SK-N-SH (cell line): ENCODE data around the gene GCN1. TPM values are rescaled to one million over a fixed set of nuclear protein-coding genes. Genes with fewer than 3 reads are reported as not detected.
A peak's percentile ranks its signal among the peaks of the same experiment; 100 is the strongest.

Experiments used
- CTCF ChIA-PET: fragments of 300-600, 350-600 bp; formaldehyde crosslinking; extraction: SDS; loops from one replicate; lab custom pipeline; 2021; lab: Yijun Ruan, JAX
- POLR2A ChIA-PET: fragments of 350-600 bp; sonication (Branson Sonifier 250); formaldehyde crosslinking; extraction: SDS; loops from one replicate; lab custom pipeline; 2020; ENCODE audit warnings: antibody characterized with exemption, inconsistent platforms; lab: Yijun Ruan, JAX
- DNase-seq: peaks from one replicate; pipeline ENCODE4 v3.0.0; 2012
- H2AFZ ChIP-seq: fragments of 200-600 bp; sonication (generic); 2 replicates; pipeline ENCODE4 v1.8.1; 2016; ENCODE audit warnings: antibody characterized with exemption, mild to moderate bottlenecking, low read depth
- H3F3A ChIP-seq: fragments of 200-600 bp; sonication (generic); replicated peaks from 2 replicates; pipeline ENCODE3; 2016; ENCODE audit warnings: antibody characterized with exemption, mild to moderate bottlenecking; ENCODE audit not compliant: insufficient read depth
- H3K27ac ChIP-seq, 2 experiments: fragments of 200-500 bp in 1 of 2; fragments of 200-600 bp in 1 of 2; sonication (Bioruptor generic) in 1 of 2; sonication (generic), shearing (Covaris generic) in 1 of 2; 2 replicates each; pipeline versions ENCODE4 v1.5.1 to v1.6.1; 2014 to 2016; ENCODE audit warnings: low read depth in 2 of 2, inconsistent platforms in 1 of 2, low read length in 1 of 2, mild to moderate bottlenecking in 1 of 2, mixed read lengths in 1 of 2
- H3K27me3 ChIP-seq: fragments of 200-600 bp; sonication (generic), shearing (Covaris generic); 2 replicates; pipeline ENCODE4 v1.6.1; 2016; ENCODE audit warnings: mixed run types; ENCODE audit not compliant: insufficient read depth
- H3K36me3 ChIP-seq, 2 experiments: fragments of 200-500 bp in 1 of 2; fragments of 200-600 bp in 1 of 2; sonication (Bioruptor generic) in 1 of 2; sonication (generic) in 1 of 2; replicated peaks in 1 of 2; 2 replicates each; pipeline versions ENCODE3 to v1.5.1; 2014 to 2016; ENCODE audit warnings: low read length in 1 of 2, mild to moderate bottlenecking in 1 of 2; ENCODE audit not compliant: insufficient read depth in 2 of 2, control insufficient read depth in 1 of 2
- H3K4me1 ChIP-seq, 2 experiments: fragments of 200-500 bp in 1 of 2; fragments of 200-600 bp in 1 of 2; sonication (Bioruptor generic) in 1 of 2; sonication (generic), shearing (Covaris generic) in 1 of 2; 2 replicates each; pipeline versions ENCODE4 v1.5.1 to v1.6.1; 2014 to 2016; ENCODE audit warnings: low read depth in 1 of 2, low read length in 1 of 2, mixed run types in 1 of 2; ENCODE audit not compliant: insufficient read depth in 2 of 2, control insufficient read depth in 1 of 2
- H3K4me2 ChIP-seq: fragments of 200-600 bp; sonication (generic), shearing (Covaris generic); 2 replicates; pipeline ENCODE4 v1.6.1; 2017; ENCODE audit warnings: mixed run types
- H3K4me3 ChIP-seq, 2 experiments: fragments of 200-500 bp in 1 of 2; fragments of 200-600 bp in 1 of 2; sonication (Bioruptor generic) in 1 of 2; sonication (generic), shearing (Covaris generic) in 1 of 2; 2 replicates each; pipeline versions ENCODE4 v1.5.1 to v1.8.1; 2014 to 2016; ENCODE audit warnings: low read depth in 2 of 2, inconsistent platforms in 1 of 2, low read length in 1 of 2, mild to moderate bottlenecking in 1 of 2, mixed read lengths in 1 of 2, moderate library complexity in 1 of 2
- H3K79me2 ChIP-seq: fragments of 200-600 bp; sonication (generic); 2 replicates; pipeline ENCODE4 v1.8.1; 2017; ENCODE audit warnings: mild to moderate bottlenecking; ENCODE audit not compliant: insufficient read depth
- H3K9ac ChIP-seq: fragments of 200-600 bp; sonication (generic); 2 replicates; pipeline ENCODE4 v1.6.1; 2017; ENCODE audit warnings: mixed run types
- H3K9me2 ChIP-seq: fragments of 200-600 bp; sonication (generic); 2 replicates; pipeline ENCODE4 v1.6.1; 2017; ENCODE audit warnings: mixed run types
- H3K9me3 ChIP-seq: fragments of 200-600 bp; sonication (generic); 2 replicates; pipeline ENCODE4 v1.6.1; 2017; ENCODE audit warnings: mixed run types, mild to moderate bottlenecking, moderate library complexity
- H4K20me1 ChIP-seq: fragments of 200-600 bp; sonication (generic); 2 replicates; pipeline ENCODE4 v1.6.1; 2017; ENCODE audit warnings: mild to moderate bottlenecking, mixed run types; ENCODE audit not compliant: insufficient read depth
- ELF1 ChIP-seq: IDR thresholded peaks from 2 replicates; pipeline ENCODE4 v1.4.0; 2012
- GABPA ChIP-seq: IDR thresholded peaks from 2 replicates; pipeline ENCODE4 v1.4.0; 2012; ENCODE audit warnings: low read depth, mild to moderate bottlenecking
- NFIC ChIP-seq: IDR thresholded peaks from 2 replicates; pipeline ENCODE4 v1.4.0; 2012; ENCODE audit warnings: borderline replicate concordance
- PBX3 ChIP-seq: IDR thresholded peaks from 2 replicates; pipeline ENCODE4; 2012
- YY1 ChIP-seq: IDR thresholded peaks from 2 replicates; pipeline ENCODE4 v1.4.0; 2012; ENCODE audit warnings: low read depth, mild to moderate bottlenecking
- WGBS: methylation state at CpG from one replicate; pipeline ENCODE4 v1.1.6; 2017; ENCODE audit warnings: low lambda C conversion rate; 5-methylcytosine and 5-hydroxymethylcytosine counted together
- polyA plus RNA-seq, 3 experiments: library from polyadenylated mRNA; depleted of rRNA; stranded (reverse); fragments of >200 nt; gene quantifications; 2 replicates each; pipeline ENCODE4 v1.2.3, GENCODE V29; 2012

Gene GCN1
- polyA plus RNA-seq, 1 of the 3 experiments (the other 2 are of a cell fraction), result 54.4 TPM

- TF ChIP-seq GABPA, result no peak
These were observed 101.3 kb downstream of the GCN1 start (continued) for GRCh38 chr12:120093336-120093591.

- no peak for DNase-seq
- 96% methylated on average over 20 of the region's 23 CpGs for WGBS
- no peak overlapping the region for H3K4me3 ChIP-seq
- H3K36me3 ChIP-seq, result peaks cover 0 to 28% of the 10 kb centered on the region in 2 experiments
- H3K27me3 ChIP-seq, result no peaks in the 10 kb centered on the region
- H3K79me2 ChIP-seq, result no peaks in the 10 kb centered on the region
- H3K9ac ChIP-seq, result no peak overlapping the region
- H4K20me1 ChIP-seq, result 0 out of 2 replicates have a peak, but pooled peaks cover 3% of the 10 kb centered on the region
- no peak for TF ChIP-seq PBX3
- no peak for TF ChIP-seq ELF1
- peak overlapping the region in 1 of 2 experiments; percentile 96; a peak in 2 of 4 replicates for H3K27ac ChIP-seq
- H2AFZ ChIP-seq, result no peak overlapping the region
- ChIA-PET CTCF (interaction anchor here (1.4 to 2.8 kb wide), 3 partner anchors 8 to 108 kb away, joined by 3 to 10 read pairs (median 5); partner anchors contain the start of gene RPLP0), POLR2A (interaction anchor here (1.1 kb wide), 1 partner anchor 108 kb away, joined by 5 read pairs; the partner anchor contains the start of gene RPLP0)
- peaks cover 0 to 51% of the 10 kb centered on the region in 2 experiments; a peak in 1 of 4 replicates for H3K4me1 ChIP-seq
- H3K9me3 ChIP-seq, result no peaks in the 10 kb centered on the region
- no peak overlapping the region for H3K4me2 ChIP-seq
- H3F3A ChIP-seq, result peaks cover 3% of the 10 kb centered on the region
- no peaks in the 10 kb centered on the region for H3K9me2 ChIP-seq
These were observed 101.8 kb downstream of the GCN1 start for GRCh38 chr12:120092551-120093335.

GRCh38 chr12:120091371-120092090 lies 103.0 kb downstream of the GCN1 start:
- Histone ChIP-seq H3F3A (peaks cover 7% of the 10 kb centered on the region), H3K9me3 (no peaks in the 10 kb centered on the region), H3K4me3 (no peak overlapping the region), H4K20me1 (0 out of 2 replicates have a peak, but pooled peaks cover 3% of the 10 kb centered on the region), H3K36me3 (peaks cover 0 to 20% of the 10 kb centered on the region in 2 experiments), H3K9ac (no peak overlapping the region), H3K4me2 (no peak overlapping the region), H2AFZ (no peak overlapping the region), H3K79me2 (no peaks in the 10 kb centered on the region), H3K4me1 (peaks cover 0 to 56% of the 10 kb centered on the region in 2 experiments; a peak in 1 of 4 replicates), H3K27me3 (no peaks in the 10 kb centered on the region), H3K27ac (peak overlapping the region in 1 of 2 experiments; percentile 19; a peak in 1 of 4 replicates), H3K9me2 (no peaks in the 10 kb centered on the region)
- WGBS, result 90% methylated on average over 12 of the region's 12 CpGs
- TF ChIP-seq ELF1, result no peak
- TF ChIP-seq YY1, result no peak
- peak; percentile 76 for TF ChIP-seq NFIC
- CTCF ChIA-PET, result interaction anchor here (0.6 to 2.8 kb wide), 2 partner anchors 9 to 174 kb away, joined by 3 to 10 read pairs; partner anchors contain the start of gene PXN
- no peak for DNase-seq
- POLR2A ChIA-PET, result interaction anchor here (1.1 kb wide), 1 partner anchor 110 kb away, joined by 5 read pairs; the partner anchor contains the start of gene RPLP0
